GM19372 (cell line): Measurements from ENCODE around the gene ZHX3.
"Not testable (repeated sequence)": the region's sequence is repeated elsewhere in the genome, so short reads cannot be mapped to it uniquely, and the experiment has no call there.

Source experiments
- ATAC-seq: cut with Tn5 transposase; IDR thresholded peaks from one replicate; pipeline ENCODE4 v1.9.1; 2021; ENCODE audit warnings: mild to moderate bottlenecking, low read depth, moderate library complexity; ENCODE audit not compliant: unreplicated experiment

Gene ZHX3

GRCh38 chr20:41334443-41335421 is 17.2 kb upstream of the ZHX3 start:
- no peak for ATAC-seq

- no peak for ATAC-seq
These were observed 16.5 kb upstream of the ZHX3 start for GRCh38 chr20:41334036-41334435.

- ATAC-seq: no peak
These were observed 14.2 kb upstream of the ZHX3 start for GRCh38 chr20:41331731-41332130.

GRCh38 chr20:41330941-41331340 is 13.4 kb upstream of the ZHX3 start:
- no peak for ATAC-seq

DNA sequence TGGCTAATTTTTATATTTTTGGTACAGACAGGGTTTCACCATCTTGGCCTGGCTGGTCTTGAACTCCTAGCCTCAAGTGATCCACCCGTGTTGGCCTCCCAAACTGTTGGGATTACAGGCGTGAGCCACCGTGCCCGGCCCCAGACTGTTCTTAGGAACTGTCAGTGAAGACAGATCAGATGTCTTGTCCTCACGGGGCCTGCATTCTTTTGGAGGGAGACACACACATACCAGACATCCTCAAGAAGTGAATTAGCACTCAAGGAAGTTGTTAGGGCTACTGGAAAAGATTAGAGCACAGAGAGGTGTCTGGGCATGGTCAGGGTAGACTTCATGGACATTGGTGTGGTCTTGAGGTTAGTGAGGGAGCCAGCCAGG is 12.8 kb upstream of the ZHX3 start:
- ATAC-seq: no peak

GRCh38 chr20:41329435-41330342 is 12.2 kb upstream of the ZHX3 start:
- peak; percentile 70 for ATAC-seq

DNA sequence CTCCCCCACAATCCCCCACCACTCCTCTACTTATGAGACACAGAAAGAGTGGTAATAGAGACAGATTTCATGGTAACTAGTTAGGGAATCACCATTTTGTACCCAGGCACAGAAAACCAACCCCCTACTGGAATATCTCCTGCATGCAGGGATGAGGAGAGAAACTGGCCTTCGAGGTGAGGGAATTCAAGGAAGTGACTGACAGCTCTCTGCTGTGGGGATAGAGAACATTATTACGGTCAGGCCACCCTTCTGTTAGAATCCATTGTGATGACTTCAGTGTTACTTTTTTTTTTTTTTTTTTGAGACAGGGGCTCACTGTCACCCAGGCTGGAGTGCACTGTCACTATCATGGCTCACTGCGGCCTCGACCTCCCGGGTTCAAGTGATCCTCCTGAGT is 9.6 kb upstream of the ZHX3 start:
- no peak for ATAC-seq

DNA sequence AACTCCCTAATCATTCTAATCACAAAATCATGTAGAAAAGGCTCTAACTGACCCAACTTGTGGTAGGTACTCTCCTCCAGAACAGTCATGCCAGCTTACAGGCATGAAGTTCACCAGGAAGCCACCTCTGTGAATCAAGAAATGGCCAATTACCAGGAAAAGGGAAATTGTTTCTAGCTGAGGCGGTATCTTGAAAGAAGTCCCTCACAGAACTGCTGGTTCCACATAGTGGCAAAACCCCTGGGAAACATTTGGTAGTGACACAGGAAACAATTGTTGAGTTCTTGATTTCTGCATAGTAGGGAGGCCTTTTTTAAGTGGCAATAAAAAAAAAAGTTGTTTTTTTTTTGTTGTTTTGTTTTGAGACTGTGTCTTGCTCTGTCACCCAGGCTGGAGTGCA is 3.4 kb upstream of the ZHX3 start:
- ATAC-seq: no peak

GRCh38 chr20:41320441-41320840 is 2.9 kb upstream of the ZHX3 start:
- ATAC-seq: no peak

GRCh38 chr20:41318271-41318649 is 729 bp upstream of the ZHX3 start:
- ATAC-seq: no peak

DNA sequence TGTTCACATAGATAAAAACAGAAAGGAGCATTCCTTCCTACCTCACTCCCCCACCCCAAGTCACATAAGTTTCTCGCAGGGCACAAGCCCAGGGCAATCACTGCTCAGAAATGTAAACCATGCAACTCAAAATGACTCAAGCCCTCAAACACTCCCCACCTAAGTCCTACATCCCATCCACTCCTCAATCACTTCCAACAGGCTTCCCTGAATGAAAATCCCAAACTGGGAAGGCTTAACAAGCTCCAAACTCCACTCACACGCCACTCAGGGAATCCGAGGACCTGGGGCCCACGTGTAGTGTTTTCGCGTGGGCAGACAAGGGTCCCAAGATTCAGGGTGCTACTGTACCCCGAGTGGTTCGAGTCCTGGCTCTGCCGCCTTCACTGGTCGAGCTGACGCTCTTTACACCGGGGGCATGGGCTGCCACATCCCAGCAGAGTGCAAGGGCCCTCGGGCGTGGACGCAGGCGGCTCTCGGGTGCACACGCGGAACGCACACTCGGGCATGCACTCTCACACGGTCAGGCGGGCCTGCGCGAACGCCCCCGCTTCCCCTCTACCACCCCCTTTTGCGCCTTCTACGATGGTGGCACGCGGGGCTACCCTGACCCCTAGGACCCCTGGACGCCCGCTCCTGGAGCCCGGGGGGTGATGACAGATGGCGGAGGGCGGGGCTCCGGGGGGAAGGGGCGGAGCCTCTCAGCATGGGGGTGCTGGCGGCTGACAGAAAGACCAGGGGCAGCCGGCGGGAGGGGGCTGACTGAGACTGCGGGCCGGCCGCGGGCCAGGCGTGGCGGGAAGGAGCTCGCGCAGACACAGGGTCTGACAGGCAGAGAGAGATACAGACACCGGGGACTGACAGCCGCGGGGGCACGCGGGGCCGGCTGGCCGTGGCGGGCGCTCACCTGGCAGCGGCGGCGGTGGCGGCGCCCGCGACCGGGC is 657 bp downstream of the ZHX3 start:
- ATAC-seq: peak; percentile 44

GRCh38 chr20:41316051-41316450 is 1.5 kb downstream of the ZHX3 start:
- no peak for ATAC-seq

DNA sequence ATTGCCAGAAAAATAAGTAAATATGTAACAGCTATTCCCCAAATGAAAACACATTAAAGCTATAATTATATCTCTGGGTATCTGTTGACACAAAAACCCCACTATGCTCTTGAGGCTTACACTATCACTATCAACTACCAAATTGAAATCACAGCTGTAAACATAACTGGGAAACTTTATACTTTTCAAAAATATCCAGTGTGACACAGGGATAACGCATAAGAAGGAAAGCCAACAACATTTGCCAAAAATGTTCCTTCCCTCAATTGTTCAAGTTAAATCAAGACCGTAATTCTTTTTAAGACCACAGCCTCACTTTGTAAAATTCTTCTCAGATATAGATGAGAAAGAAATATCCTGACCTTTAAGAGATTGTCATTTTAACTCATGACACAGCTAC is 3.1 kb downstream of the ZHX3 start:
- ATAC-seq: no peak

- ATAC-seq: not testable (repeated sequence)
These were observed 5.5 kb downstream of the ZHX3 start for GRCh38 chr20:41312009-41312408.

GRCh38 chr20:41309817-41310216 is 7.7 kb downstream of the ZHX3 start:
- no peak for ATAC-seq

- ATAC-seq: no peak
These were observed 8.7 kb downstream of the ZHX3 start for GRCh38 chr20:41308726-41309413.

GRCh38 chr20:41308290-41308711 is 9.2 kb downstream of the ZHX3 start:
- no peak for ATAC-seq

DNA sequence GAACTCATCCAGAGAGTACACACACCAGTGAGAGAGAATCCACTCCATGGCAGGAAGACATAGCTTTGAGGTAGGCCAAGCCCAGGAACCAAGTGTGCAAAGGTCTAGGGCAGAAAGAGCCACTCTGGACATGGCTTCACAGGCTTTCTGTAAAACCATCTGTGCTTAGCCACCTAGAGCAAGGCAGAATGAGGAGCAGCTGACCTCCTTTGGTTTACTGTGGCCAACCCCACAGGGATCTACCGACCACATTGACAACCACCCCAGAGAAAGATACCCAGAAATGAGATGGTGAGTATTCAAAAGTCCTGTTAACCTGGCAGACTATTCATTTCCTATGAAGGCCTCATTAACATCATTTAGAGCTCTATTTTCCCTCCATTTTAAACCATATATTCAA is 10.5 kb downstream of the ZHX3 start:
- no peak for ATAC-seq

DNA sequence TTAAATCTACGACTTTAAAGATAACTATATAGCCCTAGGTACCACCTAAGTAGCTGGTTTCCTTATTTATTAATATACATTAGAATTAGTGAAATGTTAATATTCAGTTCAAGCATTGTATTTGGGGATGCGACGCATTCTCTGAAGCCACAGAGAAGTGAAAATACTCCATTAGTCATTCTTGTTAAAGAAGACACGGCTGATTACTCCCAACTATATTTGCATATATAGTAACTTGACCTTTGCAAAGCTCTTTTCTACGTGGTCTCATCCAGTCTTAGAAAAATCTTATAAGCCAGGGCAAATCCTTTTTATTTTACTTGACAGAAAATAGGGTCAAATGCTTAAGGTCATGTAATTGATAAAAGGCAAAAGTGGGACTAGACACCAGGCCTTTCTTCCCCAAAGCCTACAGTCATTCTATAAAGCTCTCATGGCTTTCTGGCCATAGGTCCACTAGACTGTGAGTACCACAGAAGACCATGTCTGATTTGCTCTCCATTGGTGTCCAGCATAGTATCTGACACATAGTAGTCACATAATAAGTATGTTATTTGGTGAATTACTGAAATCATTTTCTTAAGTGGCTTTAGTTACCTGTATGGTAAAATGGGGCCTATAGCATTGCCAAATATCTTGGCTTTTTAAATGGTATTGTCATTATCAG is 11.3 kb downstream of the ZHX3 start:
- peak; percentile 94 for ATAC-seq
